PFSK-1 (cell line): ENCODE data around the gene CD82.

ENCODE experiments used
- FOXP2 ChIP-seq: optimal IDR thresholded peaks from 2 replicates; pipeline ENCODE3; 2011; ENCODE audit warnings: borderline replicate concordance, control low read depth, inconsistent platforms; ENCODE audit not compliant: insufficient read depth; ENCODE audit errors: extremely low read length, extremely low read depth
- POLR2AphosphoS5 ChIP-seq: IDR thresholded peaks from 2 replicates; pipeline ENCODE4 v1.6.1; 2012; ENCODE audit warnings: low read depth, mild to moderate bottlenecking, control low read depth, low read length, moderate library complexity
- SIN3A ChIP-seq: IDR thresholded peaks from 2 replicates; pipeline ENCODE4 v1.6.1; 2012; ENCODE audit warnings: mild to moderate bottlenecking, low read length, moderate library complexity, borderline replicate concordance; ENCODE audit not compliant: insufficient read depth
- TAF1 ChIP-seq: IDR thresholded peaks from 2 replicates; pipeline ENCODE4 v1.6.1; 2012; ENCODE audit warnings: low read length, control low read depth, borderline replicate concordance; ENCODE audit not compliant: insufficient read depth
- TF ChIP-seq, protein P1 (sequence below), 2 experiments: IDR thresholded peaks; 2 replicates each; pipeline versions ENCODE4 v1.6.1 to v1.8.0; 2011 to 2012; ENCODE audit warnings: low read depth in 2 of 2, low read length in 2 of 2, control low read depth in 1 of 2, inconsistent platforms in 1 of 2, mild to moderate bottlenecking in 1 of 2, moderate library complexity in 1 of 2; ENCODE audit not compliant: insufficient read depth in 1 of 2

The CD82 gene

DNA sequence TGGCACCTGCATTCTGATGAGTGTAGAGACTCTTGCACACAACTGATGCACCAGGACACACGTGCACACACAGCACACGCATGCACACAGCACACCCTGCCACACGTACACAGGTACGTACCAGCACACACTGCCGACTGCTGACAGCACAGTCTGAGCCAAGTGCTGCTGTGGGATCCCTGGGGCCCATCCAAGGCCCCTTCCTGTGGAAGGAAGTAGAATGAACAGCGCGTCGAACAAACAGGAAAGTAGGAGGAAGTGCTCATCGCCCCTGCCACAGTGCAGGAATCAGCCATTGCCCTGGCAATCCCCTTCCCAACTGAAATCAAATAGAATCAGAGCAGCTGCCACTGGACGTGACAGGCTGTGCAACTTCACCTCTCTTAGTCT is 57.9 kb downstream of the CD82 start:
- TF ChIP-seq FOXP2 (no peak), POLR2AphosphoS5 (no peak), SIN3A (no peak), TAF1 (no peak)
- TF ChIP-seq, protein P1, sequence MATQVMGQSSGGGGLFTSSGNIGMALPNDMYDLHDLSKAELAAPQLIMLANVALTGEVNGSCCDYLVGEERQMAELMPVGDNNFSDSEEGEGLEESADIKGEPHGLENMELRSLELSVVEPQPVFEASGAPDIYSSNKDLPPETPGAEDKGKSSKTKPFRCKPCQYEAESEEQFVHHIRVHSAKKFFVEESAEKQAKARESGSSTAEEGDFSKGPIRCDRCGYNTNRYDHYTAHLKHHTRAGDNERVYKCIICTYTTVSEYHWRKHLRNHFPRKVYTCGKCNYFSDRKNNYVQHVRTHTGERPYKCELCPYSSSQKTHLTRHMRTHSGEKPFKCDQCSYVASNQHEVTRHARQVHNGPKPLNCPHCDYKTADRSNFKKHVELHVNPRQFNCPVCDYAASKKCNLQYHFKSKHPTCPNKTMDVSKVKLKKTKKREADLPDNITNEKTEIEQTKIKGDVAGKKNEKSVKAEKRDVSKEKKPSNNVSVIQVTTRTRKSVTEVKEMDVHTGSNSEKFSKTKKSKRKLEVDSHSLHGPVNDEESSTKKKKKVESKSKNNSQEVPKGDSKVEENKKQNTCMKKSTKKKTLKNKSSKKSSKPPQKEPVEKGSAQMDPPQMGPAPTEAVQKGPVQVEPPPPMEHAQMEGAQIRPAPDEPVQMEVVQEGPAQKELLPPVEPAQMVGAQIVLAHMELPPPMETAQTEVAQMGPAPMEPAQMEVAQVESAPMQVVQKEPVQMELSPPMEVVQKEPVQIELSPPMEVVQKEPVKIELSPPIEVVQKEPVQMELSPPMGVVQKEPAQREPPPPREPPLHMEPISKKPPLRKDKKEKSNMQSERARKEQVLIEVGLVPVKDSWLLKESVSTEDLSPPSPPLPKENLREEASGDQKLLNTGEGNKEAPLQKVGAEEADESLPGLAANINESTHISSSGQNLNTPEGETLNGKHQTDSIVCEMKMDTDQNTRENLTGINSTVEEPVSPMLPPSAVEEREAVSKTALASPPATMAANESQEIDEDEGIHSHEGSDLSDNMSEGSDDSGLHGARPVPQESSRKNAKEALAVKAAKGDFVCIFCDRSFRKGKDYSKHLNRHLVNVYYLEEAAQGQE (IDR thresholded peaks at IDR 0.05; ENCODE audit: insufficient read depth in 1 of 2, low read depth in 2 of 2, low read length in 2 of 2) = no peak

DNA sequence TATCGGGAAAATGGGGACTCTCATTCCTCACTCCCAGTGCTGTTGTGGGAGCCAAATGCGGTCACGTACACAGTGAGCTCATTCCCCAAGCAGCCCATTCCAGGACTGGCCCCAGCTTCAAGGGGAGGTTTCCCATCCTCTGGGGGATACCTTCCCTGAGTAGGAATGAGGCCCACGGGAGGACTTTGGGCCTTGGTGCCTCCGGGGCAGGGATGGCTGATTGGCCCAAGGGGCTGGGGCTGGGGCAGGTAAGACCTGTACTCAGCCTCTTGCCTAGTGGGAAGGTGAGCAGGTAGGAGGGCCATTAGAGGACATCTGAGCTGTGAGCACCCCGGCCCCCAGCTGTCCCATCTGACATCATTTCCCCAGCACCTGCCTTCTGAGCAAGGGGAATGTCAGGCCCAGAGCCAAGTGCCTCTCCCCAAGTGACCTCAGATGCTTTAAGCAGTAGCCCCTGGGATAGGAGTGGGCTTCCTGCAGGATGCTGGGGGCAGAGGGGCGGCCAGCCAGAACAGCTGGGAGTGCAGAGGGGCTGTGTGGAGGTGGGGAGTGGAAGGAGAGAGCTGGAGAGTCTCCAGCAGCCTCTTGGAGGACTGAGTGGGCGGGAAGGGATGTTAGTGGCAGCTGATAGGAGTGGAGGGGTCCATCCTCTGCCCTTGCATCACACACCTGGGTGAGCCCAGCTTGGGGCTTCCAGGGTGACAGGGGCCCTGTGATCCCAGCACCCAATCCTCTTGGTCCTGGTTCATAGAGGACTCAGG is 58.4 kb downstream of the CD82 start:
- no peak for TF ChIP-seq SIN3A
- no peak for TF ChIP-seq POLR2AphosphoS5
- TF ChIP-seq FOXP2 = no peak
- TF ChIP-seq, protein P1 (IDR thresholded peaks at IDR 0.05; ENCODE audit: insufficient read depth in 1 of 2, low read depth in 2 of 2, low read length in 2 of 2) = no peak
- no peak for TF ChIP-seq TAF1

DNA sequence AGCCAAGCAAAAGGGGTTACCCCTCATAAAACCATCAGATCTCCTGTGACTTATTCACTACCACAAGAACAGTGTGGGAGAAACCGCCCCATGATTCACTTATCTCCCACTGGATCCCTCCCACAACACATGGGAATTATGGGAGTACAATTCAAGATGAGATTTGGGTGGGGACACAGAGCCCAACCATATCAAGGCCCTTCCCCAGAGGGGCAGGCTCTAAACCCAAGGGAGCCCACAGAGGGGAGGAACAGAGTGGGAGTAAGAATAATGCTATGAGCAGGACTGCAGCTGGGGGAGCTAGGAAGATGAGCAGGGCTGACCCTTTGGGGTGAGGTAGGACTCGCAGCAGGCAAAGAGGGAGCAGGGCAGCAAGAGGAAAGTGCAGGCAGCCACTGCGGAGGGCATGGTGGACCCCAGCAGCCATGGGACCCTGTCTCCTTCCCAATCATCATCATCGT is 59.3 kb downstream of the CD82 start:
- TF ChIP-seq POLR2AphosphoS5 = no peak

DNA sequence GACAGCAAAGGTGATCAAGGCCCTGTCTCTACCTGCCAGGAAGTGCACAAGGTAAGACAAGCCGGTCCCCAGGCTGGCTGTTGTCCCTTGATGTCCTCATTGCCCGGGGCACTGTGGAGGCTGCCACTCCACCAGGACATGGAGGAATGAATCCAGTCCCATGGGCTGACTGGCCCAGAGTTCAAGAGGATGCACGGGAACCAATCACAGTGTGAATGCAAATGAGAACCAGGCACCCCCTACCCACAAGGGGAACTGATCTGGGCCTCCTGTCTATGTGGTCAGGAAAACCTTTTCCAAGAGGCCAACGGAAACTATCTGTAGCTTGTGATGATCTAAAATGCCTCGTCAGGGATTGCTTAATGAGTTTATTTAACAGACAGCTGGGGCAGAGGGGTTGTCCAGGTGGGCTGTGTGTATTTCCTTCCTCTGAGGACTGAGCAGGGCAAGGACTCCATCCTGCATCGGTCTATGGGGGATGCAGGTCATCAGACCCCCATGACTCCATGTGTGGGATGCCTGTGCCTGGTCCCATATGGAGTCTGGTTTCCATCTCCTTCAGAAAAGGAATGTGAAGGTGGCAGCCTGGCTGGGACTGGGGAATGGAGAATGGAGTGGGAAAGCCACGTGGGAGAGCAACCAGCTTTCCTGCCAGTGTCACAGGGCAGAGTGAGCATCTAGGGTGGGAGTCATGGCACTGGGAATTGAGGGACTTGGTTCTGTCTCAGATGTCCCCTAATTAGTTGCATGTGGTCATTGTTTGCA is 60.5 kb downstream of the CD82 start:
- TF ChIP-seq POLR2AphosphoS5 (no peak), SIN3A (no peak), TAF1 (no peak), FOXP2 (no peak)
- TF ChIP-seq, protein P1 (IDR thresholded peaks at IDR 0.05; ENCODE audit: insufficient read depth in 1 of 2, low read depth in 2 of 2, low read length in 2 of 2) = no peak

DNA sequence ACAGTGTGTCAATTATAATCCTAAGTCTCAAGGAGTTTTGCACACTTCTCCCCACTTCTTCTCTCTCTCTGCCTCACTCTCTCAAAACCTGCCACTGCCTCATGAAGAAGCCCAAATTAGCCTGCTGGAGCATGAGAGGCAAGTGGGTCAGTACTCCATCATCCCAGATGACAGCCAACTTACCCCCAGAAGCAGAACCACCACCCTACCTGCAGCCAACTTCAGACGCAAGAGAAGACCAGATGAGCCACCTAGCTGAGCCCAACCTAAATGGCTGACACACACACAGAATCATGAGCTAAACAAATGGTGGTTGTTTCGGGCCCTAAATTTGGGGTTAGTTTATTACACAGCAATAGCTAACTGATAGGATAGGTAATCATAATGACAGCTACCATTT is 61.2 kb downstream of the CD82 start:
- TF ChIP-seq SIN3A (no peak), TAF1 (no peak), FOXP2 (no peak), POLR2AphosphoS5 (no peak)
- TF ChIP-seq, protein P1 (IDR thresholded peaks at IDR 0.05; ENCODE audit: insufficient read depth in 1 of 2, low read depth in 2 of 2, low read length in 2 of 2) = no peak
